DOHH2 (cell line): Measurements from ENCODE around the gene NOS1.

ENCODE experiments used
- EZH2phosphoT487 ChIP-seq: fragments of 200-600 bp; sonication (generic); IDR thresholded peaks from 2 replicates; pipeline ENCODE4 v1.6.1; 2017; ENCODE audit warnings: borderline replicate concordance, mild to moderate bottlenecking, antibody characterized with exemption, low read length, moderate library complexity, mixed read lengths
- TF ChIP-seq, protein P1 (sequence below): fragments of 200-600 bp; sonication (generic); IDR thresholded peaks from one replicate; pipeline ENCODE4 v1.5.1; 2014; ENCODE audit warnings: antibody characterized with exemption, mild to moderate bottlenecking, low read depth, low read length; ENCODE audit not compliant: poor library complexity, severe bottlenecking

GRCh38 chr12:117234441-117234840 lies 127.0 kb downstream of the NOS1 start:
- TF ChIP-seq, protein P1, sequence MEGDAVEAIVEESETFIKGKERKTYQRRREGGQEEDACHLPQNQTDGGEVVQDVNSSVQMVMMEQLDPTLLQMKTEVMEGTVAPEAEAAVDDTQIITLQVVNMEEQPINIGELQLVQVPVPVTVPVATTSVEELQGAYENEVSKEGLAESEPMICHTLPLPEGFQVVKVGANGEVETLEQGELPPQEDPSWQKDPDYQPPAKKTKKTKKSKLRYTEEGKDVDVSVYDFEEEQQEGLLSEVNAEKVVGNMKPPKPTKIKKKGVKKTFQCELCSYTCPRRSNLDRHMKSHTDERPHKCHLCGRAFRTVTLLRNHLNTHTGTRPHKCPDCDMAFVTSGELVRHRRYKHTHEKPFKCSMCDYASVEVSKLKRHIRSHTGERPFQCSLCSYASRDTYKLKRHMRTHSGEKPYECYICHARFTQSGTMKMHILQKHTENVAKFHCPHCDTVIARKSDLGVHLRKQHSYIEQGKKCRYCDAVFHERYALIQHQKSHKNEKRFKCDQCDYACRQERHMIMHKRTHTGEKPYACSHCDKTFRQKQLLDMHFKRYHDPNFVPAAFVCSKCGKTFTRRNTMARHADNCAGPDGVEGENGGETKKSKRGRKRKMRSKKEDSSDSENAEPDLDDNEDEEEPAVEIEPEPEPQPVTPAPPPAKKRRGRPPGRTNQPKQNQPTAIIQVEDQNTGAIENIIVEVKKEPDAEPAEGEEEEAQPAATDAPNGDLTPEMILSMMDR: no peak
- no peak for TF ChIP-seq EZH2phosphoT487
